Stimulated activated naive CD4-positive, alpha-beta T cell (primary cell): Measurements from ENCODE around the gene EGLN3.

ENCODE experiments used
- DNase-seq, 6 experiments: peaks; one replicate each; lab custom pipeline; 2025; lab: John Stamatoyannopoulos, UW

Gene EGLN3

DNA sequence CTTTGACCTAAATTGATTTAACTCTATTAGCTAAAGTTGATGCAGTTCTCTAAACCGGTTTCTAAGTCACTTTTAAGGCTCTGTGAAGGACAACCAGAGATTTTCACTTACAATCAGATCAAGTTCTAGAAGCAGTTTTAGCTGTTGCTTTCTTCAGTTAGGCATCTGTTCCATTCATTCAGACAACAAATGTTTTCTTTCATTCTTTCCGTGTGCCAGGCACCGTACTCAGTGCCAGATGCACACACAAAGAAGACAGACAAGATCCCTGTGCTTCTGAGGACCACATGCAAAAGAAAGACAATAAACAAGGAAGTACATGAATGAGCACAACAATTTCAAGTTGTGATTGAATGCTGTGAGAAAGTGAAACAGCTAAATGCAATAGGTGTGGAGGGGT lies 11.1 kb upstream of the EGLN3 start:
- DNase-seq: no peak

DNA sequence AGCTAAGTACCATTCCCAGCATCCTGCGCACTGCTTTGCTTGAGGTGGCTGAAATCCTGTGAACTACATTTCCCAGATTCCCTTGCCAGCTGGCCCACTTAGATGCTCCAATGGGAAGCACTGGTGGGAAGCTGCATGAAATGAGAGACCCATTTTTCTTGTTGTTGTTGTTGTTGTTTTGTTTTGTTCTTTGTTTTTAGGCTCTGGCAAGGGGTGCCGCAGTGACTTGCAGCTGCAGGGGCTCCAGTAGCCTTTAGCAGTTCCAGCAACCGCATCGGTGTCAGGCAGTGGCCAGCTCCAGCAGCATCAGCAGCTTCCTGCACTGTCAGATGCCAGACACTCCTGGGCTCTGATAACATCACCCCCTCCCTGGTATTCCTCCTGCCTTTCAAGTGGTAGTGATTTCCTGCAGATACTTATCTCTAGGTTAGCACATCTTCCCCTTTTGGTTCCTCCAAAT lies 8.8 kb upstream of the EGLN3 start:
- no peak for DNase-seq

DNA sequence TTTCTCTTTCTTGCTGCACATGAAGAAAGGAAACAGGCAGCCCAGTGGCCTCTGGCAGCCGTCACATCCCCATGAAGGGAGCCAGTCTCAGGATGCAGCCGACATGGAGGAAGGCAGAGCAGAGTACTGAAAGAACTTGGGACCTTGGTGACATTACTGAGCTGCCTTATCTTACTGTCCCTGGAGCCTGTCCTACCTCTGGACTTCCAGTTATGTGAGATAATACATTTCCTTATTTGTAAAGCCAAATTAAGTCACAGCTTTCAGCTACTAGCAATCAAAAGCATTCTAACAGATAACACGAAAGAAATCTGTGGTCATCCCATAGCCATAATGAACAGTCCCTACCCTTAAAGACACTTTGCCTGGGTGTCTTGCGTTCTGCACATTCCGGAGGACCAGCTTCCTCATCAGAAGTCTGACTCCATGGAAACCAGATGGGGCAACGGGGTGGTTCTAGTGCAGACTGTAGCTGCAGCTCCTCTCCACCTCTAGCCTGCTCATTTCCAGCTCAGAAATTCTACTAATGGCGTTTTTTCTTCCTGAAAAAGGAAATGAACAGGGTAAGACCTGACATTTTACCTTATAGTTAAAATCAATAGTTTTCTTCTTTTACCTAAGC lies 7.8 kb upstream of the EGLN3 start:
- DNase-seq: no peak

DNA sequence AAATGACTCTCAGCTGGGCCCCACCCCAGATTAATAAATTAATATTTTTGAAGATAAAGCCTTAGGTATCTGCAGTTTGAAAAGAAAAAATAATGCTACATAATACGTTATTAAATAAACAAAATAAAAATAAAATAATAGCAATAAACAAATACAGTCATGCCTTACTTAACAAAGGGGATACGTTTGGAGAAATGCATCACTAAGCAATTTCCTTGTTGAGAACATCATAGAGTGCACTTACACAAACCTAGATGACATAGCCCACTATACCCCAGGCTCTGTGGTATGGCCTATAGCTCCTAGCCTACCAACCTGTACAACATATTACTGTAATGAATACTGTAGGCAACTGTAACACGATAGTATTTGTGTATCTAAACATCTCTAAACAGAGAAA lies 7.1 kb upstream of the EGLN3 start:
- DNase-seq: no peak

DNA sequence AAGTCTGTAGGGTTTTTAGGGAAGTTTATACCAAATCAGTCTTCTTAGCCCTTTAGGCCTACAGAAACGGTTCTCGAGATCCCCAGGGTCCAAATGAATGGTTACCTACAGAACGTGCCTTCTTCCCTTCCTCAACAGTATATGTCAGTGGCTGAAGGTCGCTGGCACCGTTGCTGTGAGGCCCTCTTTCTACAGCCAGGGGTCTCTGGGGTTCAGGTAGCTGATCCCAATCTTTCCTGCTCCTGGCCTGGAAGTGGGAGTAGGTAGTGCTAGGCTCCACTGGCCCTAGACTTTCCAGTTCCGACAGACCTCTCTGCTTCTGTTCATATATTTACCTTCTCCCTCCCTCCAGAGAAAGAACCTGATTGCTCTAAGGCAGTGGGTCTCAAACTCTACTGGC lies 6.4 kb upstream of the EGLN3 start:
- no peak for DNase-seq

DNA sequence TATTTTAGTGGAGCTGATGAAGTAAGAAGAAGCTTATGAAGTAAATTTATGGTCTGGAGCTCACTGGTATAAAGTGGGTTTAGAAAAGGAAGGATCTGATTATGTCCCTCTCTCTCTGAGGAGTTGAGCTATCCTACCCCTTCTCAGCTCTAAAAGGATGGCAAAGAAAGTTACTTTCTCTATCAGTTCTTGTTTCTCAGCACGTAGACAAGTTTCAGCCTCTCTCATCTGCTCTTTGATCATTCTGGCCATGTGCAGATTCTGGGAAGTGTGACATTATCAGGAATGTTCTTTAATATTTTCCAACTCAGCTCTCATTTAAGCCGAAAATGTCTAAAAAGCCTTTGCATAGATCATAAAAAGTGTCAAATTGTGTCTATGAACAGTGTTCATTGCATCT lies 5.8 kb upstream of the EGLN3 start:
- DNase-seq: no peak

DNA sequence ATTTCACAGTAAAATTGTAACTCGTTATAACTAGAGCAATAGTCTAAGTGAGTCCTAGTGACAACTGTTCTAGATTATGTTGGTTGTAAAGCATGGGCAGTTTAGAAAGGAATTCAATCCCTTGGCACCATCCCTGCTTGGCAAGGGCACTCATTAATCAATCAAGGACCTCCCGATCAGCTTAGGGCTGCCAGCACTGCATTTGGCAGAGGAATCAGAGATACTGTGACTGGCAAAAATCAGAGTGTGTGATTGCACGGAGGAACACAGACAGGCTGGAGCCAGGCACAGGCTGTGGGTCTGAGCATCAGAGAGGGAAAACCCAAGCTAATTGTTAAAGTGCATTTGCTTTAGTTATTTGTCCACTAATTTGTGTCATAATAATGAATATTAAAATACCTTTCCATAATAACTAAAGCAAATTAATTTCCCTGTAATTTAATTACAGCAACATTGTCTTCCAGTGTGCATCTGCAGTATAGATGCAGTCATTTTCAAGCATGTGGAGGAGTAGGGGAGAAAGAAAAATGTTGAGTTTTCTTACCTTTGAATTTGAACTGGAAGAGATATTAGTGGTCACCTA lies 3.2 kb upstream of the EGLN3 start:
- no peak for DNase-seq

DNA sequence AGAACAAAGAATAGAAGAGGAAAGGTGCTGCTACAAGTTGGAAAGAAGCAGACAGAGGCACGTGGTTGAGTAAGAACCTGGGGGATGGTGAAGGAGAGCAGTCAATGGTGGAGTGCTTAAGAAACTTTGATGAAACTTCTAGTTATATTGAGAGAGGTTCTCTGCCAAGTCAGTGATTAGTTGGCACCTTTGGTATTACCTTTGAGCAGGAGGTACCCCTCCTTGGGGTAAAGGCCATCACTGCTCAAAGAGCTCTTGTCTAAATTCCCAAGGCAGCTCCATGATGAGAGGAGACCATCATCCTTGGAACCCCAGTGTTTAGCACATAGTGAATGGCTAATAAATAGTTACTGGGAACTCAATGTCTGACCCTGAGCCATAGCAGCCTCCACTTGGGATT lies 1.7 kb upstream of the EGLN3 start:
- DNase-seq: no peak

DNA sequence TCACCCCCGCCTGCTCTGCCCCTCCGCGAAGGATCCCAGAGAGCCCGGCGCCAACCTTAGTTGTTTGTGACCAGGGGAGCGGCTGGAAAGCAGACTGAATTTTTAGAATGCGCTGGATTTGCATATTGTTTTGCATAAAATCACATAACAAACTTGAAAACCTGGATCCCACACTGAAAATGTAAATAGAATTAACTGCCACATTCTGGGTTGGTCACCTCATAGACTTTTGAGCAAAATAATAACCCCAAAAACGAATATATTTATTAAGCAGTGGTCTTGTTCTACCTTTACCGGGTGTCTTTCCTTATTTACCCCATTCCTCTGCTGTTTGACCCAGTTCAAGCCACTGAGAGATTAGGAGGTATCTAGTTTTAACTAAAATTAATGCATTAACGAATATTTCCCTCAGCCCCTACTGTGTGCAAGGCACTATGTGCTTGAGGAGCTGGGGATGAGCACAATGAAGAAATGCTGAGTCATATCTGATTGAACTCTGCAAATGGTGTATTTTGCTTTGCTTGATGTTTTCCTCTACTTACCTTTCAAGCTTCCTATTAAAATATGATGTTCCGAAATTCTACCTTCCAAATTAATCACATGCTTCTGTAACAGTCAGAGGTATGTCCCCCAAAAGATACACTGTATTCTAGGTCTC lies 438 bp upstream of the EGLN3 start:
- no peak for DNase-seq

DNA sequence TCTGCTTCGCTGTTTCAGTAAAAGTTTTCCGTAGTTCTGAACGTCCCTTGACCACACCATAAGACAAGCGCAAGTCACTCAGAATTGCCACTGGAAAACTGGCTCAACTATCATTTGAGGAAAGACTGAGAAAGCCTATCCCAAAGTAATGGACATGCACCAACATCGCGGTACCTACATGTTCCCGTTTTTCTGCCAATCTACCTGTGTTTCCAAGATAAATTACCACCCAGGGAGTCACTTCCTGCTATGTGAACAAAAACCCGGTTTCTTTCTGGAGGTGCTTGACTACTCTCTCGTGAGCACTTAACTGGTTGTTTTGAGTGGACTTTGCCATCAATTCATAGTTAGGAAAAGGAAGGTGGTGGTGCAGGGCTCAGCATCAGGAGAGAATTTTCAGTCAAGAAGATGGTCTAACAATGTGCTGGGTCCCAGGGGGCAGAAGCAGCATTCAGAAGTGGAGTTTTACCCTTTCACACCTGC lies 1.4 kb downstream of the EGLN3 start:
- DNase-seq: no peak

DNA sequence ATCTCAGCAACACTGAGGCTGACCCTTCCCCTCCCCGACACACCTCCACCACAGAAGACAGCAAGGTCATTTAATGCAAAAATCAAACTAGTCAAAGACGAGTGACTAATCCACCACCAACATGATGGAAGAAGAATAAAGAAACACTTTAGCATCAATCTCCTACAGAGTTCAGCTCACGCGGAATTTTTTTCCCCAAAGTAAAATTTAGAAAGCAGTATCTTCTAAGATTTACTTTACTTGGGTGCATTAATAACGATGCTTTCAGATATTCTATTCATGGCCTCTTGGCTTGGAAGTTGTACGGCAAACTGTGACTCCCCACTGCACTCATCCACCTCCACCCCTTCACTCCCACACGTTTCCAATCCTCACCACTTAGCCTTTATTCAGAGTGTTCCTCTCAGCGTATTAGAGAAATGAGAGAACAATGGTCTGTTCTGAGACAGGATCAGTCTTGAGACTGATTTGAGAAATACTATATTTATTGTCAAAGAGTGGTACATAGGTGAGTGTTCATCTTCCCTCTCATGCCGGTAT lies 1.9 kb downstream of the EGLN3 start:
- DNase-seq: no peak

DNA sequence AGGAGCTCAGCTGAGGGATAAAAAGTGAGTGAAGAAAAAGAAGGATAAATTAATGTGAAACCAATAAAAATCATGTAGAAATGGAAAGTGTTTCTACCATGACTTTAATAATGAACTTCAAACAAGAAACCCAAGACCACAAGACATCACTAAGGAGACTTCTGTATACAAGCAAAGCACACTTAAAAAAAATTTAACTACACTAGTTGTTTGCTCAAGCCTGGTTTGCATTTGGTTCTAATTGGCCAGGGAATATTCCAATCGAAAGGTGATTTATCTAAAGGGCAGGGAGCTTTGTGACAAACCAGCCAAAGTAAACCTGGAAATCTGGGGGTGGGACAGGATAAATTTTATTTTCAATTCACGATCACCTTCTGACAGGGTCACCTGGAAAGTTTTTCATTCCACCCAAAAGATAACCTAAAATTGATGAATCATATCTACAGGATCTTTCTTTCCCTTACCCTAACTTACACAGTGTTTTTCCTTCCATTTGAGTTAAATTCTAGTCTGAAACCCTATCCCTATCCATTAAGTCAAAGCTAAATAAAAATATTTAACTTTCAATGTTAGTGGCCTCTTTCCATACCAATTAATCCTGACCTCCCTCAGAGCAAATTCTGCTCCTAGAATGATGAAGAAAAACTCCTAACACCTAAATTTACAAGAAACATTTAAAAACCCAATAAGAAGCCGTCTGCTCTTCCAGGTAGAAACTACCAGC lies 2.6 kb downstream of the EGLN3 start:
- no peak for DNase-seq

DNA sequence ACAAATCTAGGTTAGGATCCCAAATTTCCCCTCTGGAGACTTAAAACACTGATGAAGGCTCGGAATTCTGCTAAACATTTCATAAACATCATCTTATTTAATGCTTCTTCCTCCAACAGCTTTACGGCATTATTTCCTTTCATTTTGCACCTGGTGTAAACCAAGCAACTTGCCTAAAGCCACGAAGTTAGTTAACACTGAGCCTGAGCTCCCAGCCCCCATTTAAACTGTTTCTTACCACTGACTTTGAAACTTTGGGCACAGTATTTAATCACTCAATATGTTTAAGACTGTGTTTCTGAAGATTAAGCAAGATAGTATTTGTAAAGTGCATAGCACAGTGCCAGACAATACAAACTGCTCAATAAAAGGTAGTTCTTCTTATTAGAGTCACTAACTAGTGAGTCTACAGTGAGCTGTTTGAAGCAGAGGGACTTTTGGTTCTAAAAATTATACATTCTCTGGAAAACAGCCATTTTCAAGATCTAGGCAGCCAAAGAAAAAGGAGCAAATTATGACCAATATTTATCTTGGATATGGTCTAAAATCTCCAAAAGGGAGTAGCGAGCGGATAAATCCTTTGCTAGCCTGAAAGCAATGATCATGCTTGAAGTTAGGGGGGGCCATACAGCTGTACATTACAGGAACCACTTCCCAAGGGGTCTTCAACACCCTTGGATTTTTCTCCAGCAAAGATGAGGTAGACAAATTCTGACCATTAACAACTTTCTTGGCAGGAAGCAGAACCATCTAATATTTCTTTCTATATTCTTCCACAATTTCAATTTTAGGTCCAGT lies 4.0 kb downstream of the EGLN3 start:
- DNase-seq: no peak

DNA sequence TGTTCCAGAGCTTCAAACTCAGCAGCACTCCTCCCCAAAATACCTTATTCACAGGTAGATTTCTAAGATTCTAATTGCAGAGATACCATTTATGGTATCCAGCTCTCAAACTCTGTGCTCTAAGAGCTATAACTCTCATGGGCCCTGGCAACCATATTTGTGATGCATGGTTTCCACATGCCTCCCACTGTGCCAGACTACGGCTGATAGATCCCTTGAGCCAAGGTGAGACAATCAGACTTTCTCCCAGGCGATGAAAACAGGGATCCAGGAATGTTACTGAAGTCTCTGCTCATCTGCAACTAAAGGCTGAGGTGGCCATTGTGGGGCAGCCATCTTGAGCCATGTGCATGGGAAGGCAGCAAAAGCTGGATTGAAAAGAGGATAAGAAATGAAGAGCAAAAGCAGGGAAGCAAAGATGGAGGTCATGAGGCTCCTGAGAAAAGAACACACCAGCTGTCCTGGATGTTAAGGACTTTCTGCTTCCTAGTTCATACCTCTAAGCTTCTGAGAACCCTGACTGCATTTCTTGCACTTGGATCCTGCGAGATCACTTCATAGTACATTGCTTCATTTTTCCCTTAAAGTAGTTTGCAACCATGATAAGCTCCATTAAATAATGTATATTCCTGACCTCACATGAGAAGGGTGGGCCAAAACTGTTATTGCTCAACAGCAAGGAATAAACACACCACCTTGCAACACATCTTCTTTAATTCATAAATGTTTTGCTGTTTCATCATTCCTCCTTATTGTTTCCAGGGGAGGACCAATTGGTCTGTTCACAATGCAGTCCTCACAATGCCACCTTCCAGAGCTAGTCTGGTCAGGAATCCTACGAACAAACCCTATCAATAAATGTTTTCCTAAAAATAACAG lies 5.4 kb downstream of the EGLN3 start:
- DNase-seq: no peak

DNA sequence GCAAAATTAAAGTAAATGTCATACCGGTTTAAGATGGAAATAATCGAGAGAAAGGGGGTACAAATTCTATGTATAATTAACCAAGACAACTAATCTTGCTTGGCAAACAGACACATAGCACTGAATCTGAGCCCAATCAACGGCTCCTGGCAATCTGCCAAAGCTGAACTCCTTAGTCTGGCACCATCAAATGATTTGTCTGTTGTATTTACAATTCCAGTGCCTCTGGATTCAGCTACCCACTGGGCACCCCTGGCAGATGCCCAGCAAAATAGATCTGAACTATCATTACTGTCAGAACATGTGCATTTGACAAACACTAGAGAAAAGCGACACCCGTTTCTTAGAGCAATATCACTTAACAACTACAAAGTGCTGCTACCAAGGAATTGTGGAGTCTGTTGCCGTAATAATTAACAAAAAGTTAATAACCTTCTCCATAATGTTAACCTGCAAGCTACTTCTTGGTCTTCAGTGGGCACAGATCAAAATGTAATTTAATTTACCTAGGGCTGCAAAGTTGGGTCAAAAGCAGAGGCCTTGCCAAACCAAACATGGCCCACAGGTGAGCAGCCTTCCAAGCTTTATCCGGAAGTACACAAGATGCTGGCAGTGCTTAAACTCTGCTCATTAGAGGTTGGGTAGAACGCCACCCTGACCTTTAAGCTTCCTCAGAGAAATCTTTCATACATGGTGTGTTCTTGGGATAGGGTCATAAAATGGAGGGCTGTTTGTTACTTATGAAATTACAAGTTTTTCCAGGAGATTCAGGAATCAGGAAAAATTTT lies 7.6 kb downstream of the EGLN3 start:
- no peak for DNase-seq

DNA sequence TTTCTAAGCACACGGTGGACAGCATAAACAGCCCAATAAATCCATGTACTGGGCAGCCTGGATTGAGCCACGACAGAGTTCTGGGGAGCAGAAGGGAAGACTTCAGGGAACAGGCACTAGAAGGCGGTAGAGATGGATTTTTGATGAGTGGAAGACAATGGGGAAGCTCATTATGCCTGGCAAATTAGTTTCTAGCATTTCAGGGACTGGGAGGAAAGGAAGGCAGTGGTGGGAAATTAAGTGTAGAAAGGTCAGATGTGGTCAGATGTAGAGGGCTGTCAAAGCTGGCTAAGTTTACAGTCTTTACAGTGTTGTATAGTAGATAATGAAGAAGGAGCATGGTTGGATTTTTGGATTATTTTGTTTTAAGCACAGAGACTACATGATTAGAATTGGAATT lies 9.2 kb downstream of the EGLN3 start:
- DNase-seq: no peak

DNA sequence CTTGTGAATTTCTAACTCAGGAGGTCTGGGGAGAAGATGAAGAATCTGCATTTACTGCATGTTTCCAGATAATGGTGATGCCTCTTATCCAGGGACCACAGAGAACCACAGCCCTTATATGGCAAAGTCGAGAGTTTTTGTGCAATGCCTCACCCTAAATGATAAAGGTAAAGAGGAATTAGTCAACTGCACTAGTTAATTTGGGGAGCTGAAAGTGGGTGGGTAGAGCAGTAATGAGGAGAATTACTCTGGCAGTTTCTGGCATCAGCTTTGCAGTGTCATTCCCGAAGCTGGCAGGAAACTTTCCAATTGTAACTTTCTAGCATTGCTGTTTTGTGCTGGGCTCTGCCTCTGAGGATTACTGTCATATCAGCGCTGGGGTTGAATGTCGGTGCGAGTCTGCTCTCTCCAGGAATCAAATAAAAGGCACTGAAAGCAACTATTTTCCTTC lies 10.3 kb downstream of the EGLN3 start:
- DNase-seq: no peak

DNA sequence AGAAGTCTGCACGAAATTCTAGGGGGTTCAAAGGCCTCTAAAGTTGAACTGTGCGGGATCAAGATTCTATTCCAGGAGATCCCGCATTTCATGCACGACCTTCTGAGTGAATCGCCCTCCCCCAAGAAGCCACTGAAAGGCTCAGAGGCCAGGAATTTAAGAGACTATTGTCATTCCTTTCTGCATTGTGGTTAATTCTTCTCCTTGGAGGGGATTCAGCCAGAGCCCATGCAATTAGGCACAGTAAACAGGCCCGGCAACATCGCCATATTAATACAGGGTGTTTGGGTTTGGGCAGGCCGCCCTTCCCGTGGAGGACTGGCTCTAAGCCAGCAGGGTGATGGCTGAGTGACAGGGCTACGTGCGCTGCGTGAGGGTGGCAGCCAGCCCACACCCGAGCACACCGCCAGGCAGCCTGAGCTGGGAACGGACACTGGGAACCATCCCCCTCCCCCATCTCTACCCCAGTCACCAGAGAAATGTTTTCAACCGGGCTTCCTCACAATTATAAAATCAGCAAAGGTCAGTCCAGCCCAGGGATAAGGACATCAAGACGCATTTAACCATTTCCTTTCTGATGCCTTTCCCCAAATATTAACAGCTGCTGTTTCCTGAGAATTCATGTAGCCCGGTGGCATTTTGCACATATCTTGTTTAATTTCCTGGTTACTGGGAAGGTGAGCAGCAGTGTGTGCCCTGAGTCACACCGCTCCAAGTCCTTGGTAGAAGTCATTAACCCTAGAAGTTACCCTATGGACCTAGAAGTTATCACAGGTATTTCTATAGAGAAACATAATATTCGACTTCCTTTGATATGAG lies 12.5 kb downstream of the EGLN3 start:
- no peak for DNase-seq

DNA sequence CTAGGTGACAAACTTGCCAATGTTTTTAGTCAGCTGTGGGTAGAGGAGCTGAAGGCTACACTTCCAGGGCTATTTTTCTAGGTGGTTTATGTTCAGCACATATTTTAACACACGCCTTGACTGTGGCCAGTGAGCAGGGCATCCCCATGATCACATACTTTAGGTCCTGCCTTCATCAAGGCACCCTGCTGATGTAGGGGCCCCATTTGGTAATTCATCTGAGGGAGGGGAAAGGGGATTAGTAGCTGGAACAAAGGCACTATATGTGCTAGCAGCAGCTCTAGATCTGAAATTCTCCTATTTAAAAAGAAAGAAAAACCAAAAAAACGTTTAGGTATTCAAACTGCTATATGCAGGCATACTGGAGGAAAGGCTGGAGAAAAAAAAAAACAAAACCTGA lies 14.5 kb downstream of the EGLN3 start:
- no peak for DNase-seq
